A549 (cell line): ENCODE data around the gene FUCA1. TPM values are rescaled to one million over a fixed set of nuclear protein-coding genes. Genes with fewer than 3 reads are reported as not detected.

ENCODE experiments used
- ATAC-seq, 2 experiments: fragments of 200-7000 bp in 1 of 2; fragments of >200 bp in 1 of 2; cut with Nextera tagmentation in 1 of 2; cut with Tn5 transposase in 1 of 2; 3 replicates each; pipeline versions ENCODE4 v1.8.0 to v1.9.1; 2018 to 2020; ENCODE audit warnings: mild to moderate bottlenecking in 1 of 2, moderate library complexity in 1 of 2
- CTCF ChIA-PET: fragments of 300-600 bp; sonication (Branson Sonifier 250); formaldehyde crosslinking; extraction: SDS; loops from one replicate; lab custom pipeline; 2021; ENCODE audit warnings: antibody characterized with exemption, inconsistent platforms; lab: Yijun Ruan, JAX
- POLR2A ChIA-PET: fragments of 350-600 bp; formaldehyde crosslinking; extraction: SDS; loops from one replicate; lab custom pipeline; 2021; ENCODE audit warnings: antibody characterized with exemption, inconsistent platforms; lab: Yijun Ruan, JAX
- DNase-seq, 2 experiments: peaks; one replicate each; pipeline versions ENCODE4 v3.0.0 to v3.0.0-alpha.2; 2011 to 2016; ENCODE audit warnings: low read depth in 1 of 2, low spot score in 1 of 2
- FAIRE-seq: peaks from 2 replicates; lab custom pipeline; 2011; peaks lifted over from hg19 to GRCh38; lab: Jason Lieb, UNC
- H3K27ac ChIP-seq, 2 experiments: fragments of >200 bp; sonication (Bioruptor Twin); formaldehyde crosslinking; 3 replicates each; pipeline ENCODE4 v1.5.1; 2016 to 2017
- H3K4me1 ChIP-seq: fragments of >200 bp; sonication (Bioruptor Twin); formaldehyde crosslinking; 3 replicates; pipeline ENCODE4 v1.6.1; 2016
- H3K4me2 ChIP-seq: fragments of >200 bp; sonication (Bioruptor Twin); formaldehyde crosslinking; 3 replicates; pipeline ENCODE4 v1.6.1; 2016
- H3K4me3 ChIP-seq: fragments of >200 bp; sonication (Bioruptor Twin); formaldehyde crosslinking; 3 replicates; pipeline ENCODE4 v1.5.1; 2016
- H3K9me3 ChIP-seq: fragments of >200 bp; sonication (Bioruptor Twin); formaldehyde crosslinking; 3 replicates; pipeline ENCODE4 v1.6.1; 2016
- ATOH8 ChIP-seq: fragments of 250-450 bp; sonication (Bioruptor Pico); IDR thresholded peaks from 2 replicates; pipeline ENCODE4 v1.5.0; 2020; ENCODE audit warnings: low read depth, mild to moderate bottlenecking, moderate library complexity
- CEBPB ChIP-seq, 2 experiments: fragments of >200 bp in 1 of 2; sonication (Bioruptor Twin) in 1 of 2; formaldehyde crosslinking in 1 of 2; IDR thresholded peaks; 2 replicates each; pipeline ENCODE4 v1.6.1; 2012 to 2016
- EHMT2 ChIP-seq: fragments of 200-600 bp; sonication (generic); IDR thresholded peaks from 2 replicates; pipeline ENCODE4 v1.6.1; 2016; ENCODE audit warnings: antibody characterized with exemption, low read depth, mild to moderate bottlenecking, moderate library complexity
- EP300 ChIP-seq, 2 experiments: fragments of >200 bp; sonication (Bioruptor Twin); formaldehyde crosslinking; IDR thresholded peaks; 2 replicates in 1 of 2; 3 replicates in 1 of 2; pipeline ENCODE4 v1.6.1; 2016 to 2017
- ESRRA ChIP-seq: fragments of 150-350 bp; IDR thresholded peaks from 2 replicates; pipeline ENCODE4 v1.6.1; 2014; ENCODE audit warnings: mild to moderate bottlenecking, low read length, borderline replicate concordance
- FOSB ChIP-seq: fragments of 250-450 bp; sonication (Bioruptor Pico); IDR thresholded peaks from 2 replicates; pipeline ENCODE4 v1.5.0; 2020; ENCODE audit warnings: mild to moderate bottlenecking, moderate library complexity
- FOXS1 ChIP-seq: fragments of 250-450 bp; sonication (Bioruptor Pico); IDR thresholded peaks from 2 replicates; pipeline ENCODE4 v1.5.0; 2020; ENCODE audit warnings: mild to moderate bottlenecking, moderate library complexity
- HEYL ChIP-seq: fragments of 250-450 bp; sonication (Bioruptor Pico); IDR thresholded peaks from 2 replicates; pipeline ENCODE4 v1.8.0; 2021; ENCODE audit warnings: mild to moderate bottlenecking, moderate library complexity
- HMGXB4 ChIP-seq: fragments of 250-450 bp; sonication (Bioruptor Pico); IDR thresholded peaks from 2 replicates; pipeline ENCODE4 v1.5.0; 2021; ENCODE audit warnings: mild to moderate bottlenecking, moderate library complexity, borderline replicate concordance
- HOXA7 ChIP-seq: fragments of 250-450 bp; sonication (Bioruptor Pico); IDR thresholded peaks from 2 replicates; pipeline ENCODE4 v1.5.0; 2020; ENCODE audit warnings: mild to moderate bottlenecking, moderate library complexity
- HOXB13 ChIP-seq: fragments of 250-450 bp; sonication (Bioruptor Pico); IDR thresholded peaks from 2 replicates; pipeline ENCODE4 v1.5.0; 2020; ENCODE audit warnings: low read depth, mild to moderate bottlenecking, moderate library complexity
- JUNB ChIP-seq: fragments of >200 bp; sonication (Bioruptor Twin); formaldehyde crosslinking; IDR thresholded peaks from 2 replicates; pipeline ENCODE4 v1.6.1; 2016
- PBX3 ChIP-seq: IDR thresholded peaks from 2 replicates; pipeline ENCODE4 v1.6.1; 2012
- RAD21 ChIP-seq, 2 experiments: fragments of >200 bp in 1 of 2; sonication (Bioruptor Twin) in 1 of 2; formaldehyde crosslinking in 1 of 2; IDR thresholded peaks in 1 of 2; conservative IDR thresholded peaks in 1 of 2; 2 replicates in 1 of 2; 3 replicates in 1 of 2; pipeline ENCODE4 v1.6.1; 2012 to 2018; ENCODE audit warnings: inconsistent platforms in 1 of 2
- RCOR1 ChIP-seq: fragments of 150-350 bp; IDR thresholded peaks from 2 replicates; pipeline ENCODE4 v1.6.1; 2014; ENCODE audit warnings: antibody characterized with exemption, low read length, low read depth
- REST ChIP-seq: fragments of 200-600 bp; sonication (generic); IDR thresholded peaks from 2 replicates; pipeline ENCODE4 v1.6.1; 2016; ENCODE audit warnings: antibody characterized with exemption, mild to moderate bottlenecking, moderate library complexity
- TFCP2L1 ChIP-seq: fragments of 250-450 bp; sonication (Bioruptor Pico); IDR thresholded peaks from 2 replicates; pipeline ENCODE4 v1.5.0; 2021; ENCODE audit warnings: mild to moderate bottlenecking
- ZSCAN20 ChIP-seq: fragments of 250-450 bp; sonication (Bioruptor Pico); IDR thresholded peaks from 2 replicates; pipeline ENCODE4 v1.8.0; 2022; ENCODE audit warnings: mild to moderate bottlenecking, moderate library complexity
- WGBS: methylation state at CpG from one replicate; pipeline ENCODE4 v1.1.6; 2017; ENCODE audit errors: missing lambda C conversion rate; 5-methylcytosine and 5-hydroxymethylcytosine counted together
- polyA plus RNA-seq, 4 experiments: library from polyadenylated mRNA; depleted of rRNA in 3 of 4; stranded (reverse); fragments of >200 nt; fragmentation: RNase III in 1 of 4; extraction: RNeasy Plus Mini Kit Qiagen cat#74134 plus additional on column Dnase treatment in 1 of 4; gene quantifications; 2 replicates in 3 of 4; 3 replicates in 1 of 4; pipeline ENCODE4 v1.2.3, GENCODE V29; 2011 to 2017

FUCA1 gene
- polyA plus RNA-seq, 2 of the 4 experiments (the other 2 are of a cell fraction): 9.7 to 16.1 TPM

- ChIA-PET CTCF (no interaction called here), POLR2A (no interaction called here)
- no peak overlapping the region for H3K4me3 ChIP-seq
- DNase-seq (no peak), ATAC-seq (no peak), FAIRE-seq (no peak)
- peaks cover 5% of the 10 kb centered on the region; the same call in 1 of the 3 replicates for H3K4me1 ChIP-seq
- no peak overlapping the region for H3K27ac ChIP-seq
- WGBS: 88% methylated on average over 4 of the region's 4 CpGs
- TF ChIP-seq RCOR1 (no peak), FOSB (CRISPR knock-in tag) (no peak), HEYL (CRISPR knock-in tag) (no peak), RAD21 (conservative IDR thresholded peaks at IDR 0.05 in 1 of 2, IDR thresholded peaks at IDR 0.05 in 1 of 2) (no peak)
- H3K9me3 ChIP-seq: no peaks in the 10 kb centered on the region
- H3K4me2 ChIP-seq: no peak overlapping the region
Observed at GRCh38 chr1:23865543-23865930, 2.6 kb downstream of the FUCA1 start.

GRCh38 chr1:23864801-23865542 is 3.1 kb downstream of the FUCA1 start:
- POLR2A ChIA-PET: no interaction called here
- no peak for FAIRE-seq

GRCh38 chr1:23862640-23863039 is 5.5 kb downstream of the FUCA1 start:
- TF ChIP-seq JUNB (no peak), CEBPB (IDR thresholded peaks at IDR 0.05) (no peak), FOXS1 (no peak), HOXB13 (CRISPR knock-in tag) (no peak), ATOH8 (no peak), HEYL (CRISPR knock-in tag) (no peak), ESRRA (no peak), REST (no peak), PBX3 (no peak), EHMT2 (no peak), ZSCAN20 (CRISPR knock-in tag) (no peak), HMGXB4 (CRISPR knock-in tag) (no peak), TFCP2L1 (CRISPR knock-in tag) (no peak), EP300 (IDR thresholded peaks at IDR 0.05) (no peak)
- no peak overlapping the region for H3K27ac ChIP-seq
- H3K4me3 ChIP-seq: no peak overlapping the region
- ATAC-seq (no peak), DNase-seq (no peak), FAIRE-seq (no peak)
- peaks cover 5% of the 10 kb centered on the region; the same call in 1 of the 3 replicates for H3K4me1 ChIP-seq
- H3K4me2 ChIP-seq: no peak overlapping the region
- WGBS: 77% methylated on average over 3 of the region's 3 CpGs
- no peaks in the 10 kb centered on the region for H3K9me3 ChIP-seq
- ChIA-PET POLR2A (no interaction called here), CTCF (interaction anchor here (0.7 to 1.8 kb wide), 2 partner anchors 224 to 288 kb away, joined by 3 to 4 read pairs; no protein-coding TSS in a partner anchor)

More at GRCh38 chr1:23864801-23865542, 3.1 kb downstream of the FUCA1 start:
- no peak for TF ChIP-seq HOXA7 (CRISPR knock-in tag)
- H3K27ac ChIP-seq: no peak overlapping the region
- H3K9me3 ChIP-seq: no peaks in the 10 kb centered on the region
- no peak overlapping the region for H3K4me2 ChIP-seq
- no peak for ATAC-seq
- 89% methylated on average over 13 of the region's 13 CpGs for WGBS
- DNase-seq: no peak
- H3K4me1 ChIP-seq: peaks cover 5% of the 10 kb centered on the region; the same call in 1 of the 3 replicates
- CTCF ChIA-PET: interaction anchor here (1.3 kb wide), 1 partner anchor 52 kb away, joined by 4 read pairs; no protein-coding TSS in a partner anchor
- H3K4me3 ChIP-seq: no peak overlapping the region
